Body of pancreas (tissue), 4 donors: ENCODE data around the gene NKAPD1.

Experiments
- POLR2A ChIP-seq, 3 donors: fragments of 450-650 bp; IDR thresholded peaks; one replicate each; pipeline ENCODE4 v1.6.1; 2016; ENCODE audit warnings: antibody characterized with exemption in 3 of 3, mild to moderate bottlenecking in 2 of 3
- TF ChIP-seq, protein P1 (sequence below), 7 experiments: fragments of 450-650 bp in 4 of 7; fragments of 200-600 bp in 3 of 7; sonication (generic) in 3 of 7; IDR thresholded peaks; one replicate each; pipeline ENCODE4 v1.5.1; 2016 to 2019; ENCODE audit warnings: antibody characterized with exemption in 7 of 7

DNA sequence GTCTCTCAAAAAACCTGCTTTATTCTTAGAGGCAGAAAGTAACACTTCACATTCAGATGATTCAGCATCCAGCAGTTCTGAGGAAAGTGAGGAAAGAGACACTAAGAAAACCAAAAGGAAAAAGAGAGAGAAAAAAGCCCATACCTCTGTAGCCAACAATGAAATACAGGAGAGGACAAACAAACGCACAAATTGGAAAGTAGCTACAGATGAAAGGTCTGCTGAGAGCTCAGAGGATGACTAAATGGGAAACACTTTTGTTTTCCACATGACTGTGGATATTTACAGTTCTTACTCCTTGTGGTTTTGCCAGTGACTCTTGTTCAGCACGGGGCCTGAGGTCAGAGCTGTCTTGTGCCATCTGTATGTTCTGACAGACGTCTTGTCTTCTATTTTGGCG, 8.6 kb downstream of the NKAPD1 start:
- TF ChIP-seq, protein P1, sequence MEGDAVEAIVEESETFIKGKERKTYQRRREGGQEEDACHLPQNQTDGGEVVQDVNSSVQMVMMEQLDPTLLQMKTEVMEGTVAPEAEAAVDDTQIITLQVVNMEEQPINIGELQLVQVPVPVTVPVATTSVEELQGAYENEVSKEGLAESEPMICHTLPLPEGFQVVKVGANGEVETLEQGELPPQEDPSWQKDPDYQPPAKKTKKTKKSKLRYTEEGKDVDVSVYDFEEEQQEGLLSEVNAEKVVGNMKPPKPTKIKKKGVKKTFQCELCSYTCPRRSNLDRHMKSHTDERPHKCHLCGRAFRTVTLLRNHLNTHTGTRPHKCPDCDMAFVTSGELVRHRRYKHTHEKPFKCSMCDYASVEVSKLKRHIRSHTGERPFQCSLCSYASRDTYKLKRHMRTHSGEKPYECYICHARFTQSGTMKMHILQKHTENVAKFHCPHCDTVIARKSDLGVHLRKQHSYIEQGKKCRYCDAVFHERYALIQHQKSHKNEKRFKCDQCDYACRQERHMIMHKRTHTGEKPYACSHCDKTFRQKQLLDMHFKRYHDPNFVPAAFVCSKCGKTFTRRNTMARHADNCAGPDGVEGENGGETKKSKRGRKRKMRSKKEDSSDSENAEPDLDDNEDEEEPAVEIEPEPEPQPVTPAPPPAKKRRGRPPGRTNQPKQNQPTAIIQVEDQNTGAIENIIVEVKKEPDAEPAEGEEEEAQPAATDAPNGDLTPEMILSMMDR (IDR thresholded peaks at IDR 0.05): no peak
- no peak for TF ChIP-seq POLR2A (IDR thresholded peaks at IDR 0.05)
